NCI-H1694 treated with DMSO at 0.1 percent for 48 hours (cell line): ENCODE data around the gene STK11IP.

Experiments
- DNase-seq: peaks from one replicate; lab custom pipeline; 2025; lab: John Stamatoyannopoulos, UW

The STK11IP gene

DNA sequence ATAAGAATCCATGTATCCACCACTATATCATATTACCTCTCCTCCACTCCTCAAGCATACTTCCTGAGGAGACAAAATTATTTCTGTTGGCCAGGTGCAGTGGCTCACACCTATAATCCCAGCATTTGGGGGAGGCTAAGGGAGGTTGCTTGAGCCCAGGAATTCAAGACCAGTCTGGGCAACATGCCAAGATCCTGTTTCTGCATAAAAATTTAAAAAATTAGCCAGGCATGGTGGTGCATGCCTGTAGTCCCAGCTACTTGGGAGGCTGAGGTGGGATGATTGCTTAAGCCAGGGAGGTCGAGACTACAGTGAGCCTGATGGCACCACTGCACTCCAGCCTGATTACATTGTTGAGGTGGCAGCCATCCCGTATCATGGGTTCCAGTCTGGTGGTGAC lies 16.3 kb upstream of the STK11IP start:
- no peak for DNase-seq

DNA sequence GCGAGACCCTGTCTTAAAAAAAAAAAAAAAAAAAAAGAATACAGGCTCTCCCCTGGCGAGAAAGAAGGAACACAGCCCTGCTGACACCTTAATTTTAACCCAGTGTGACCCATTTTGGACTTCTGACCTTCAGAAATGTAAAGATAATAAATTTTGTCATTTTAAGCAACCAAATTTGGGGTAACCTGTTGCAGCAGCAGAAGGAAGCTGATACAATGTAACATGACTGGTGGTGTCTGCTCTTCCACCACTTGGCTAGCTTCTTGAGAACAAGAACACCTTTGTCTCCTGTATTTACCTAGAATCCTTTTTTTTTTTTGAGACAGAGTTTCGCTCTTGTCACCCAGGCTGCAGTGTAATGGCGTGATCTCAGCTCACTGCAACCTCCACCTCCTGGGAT lies 6.6 kb upstream of the STK11IP start:
- DNase-seq: no peak

DNA sequence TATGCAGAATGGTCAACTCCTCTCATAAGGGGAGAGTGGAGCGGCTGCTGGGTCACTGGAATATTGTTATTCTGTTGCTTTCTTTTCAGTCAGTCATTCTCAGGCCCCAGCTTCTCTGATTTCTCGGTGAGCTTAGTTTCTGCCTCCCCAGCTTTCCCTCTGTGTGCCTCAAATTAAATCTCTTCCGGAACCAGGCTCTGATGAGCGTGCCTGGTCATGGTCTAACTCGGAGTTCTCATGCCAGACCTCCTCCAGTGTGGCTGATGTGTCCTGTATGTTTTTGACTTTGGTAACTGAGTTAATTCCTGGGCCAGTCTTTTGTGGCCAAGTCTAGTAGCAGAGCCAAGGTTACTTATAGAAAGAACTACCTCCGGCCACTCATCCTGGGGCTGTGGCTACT lies 4.9 kb upstream of the STK11IP start:
- no peak for DNase-seq

DNA sequence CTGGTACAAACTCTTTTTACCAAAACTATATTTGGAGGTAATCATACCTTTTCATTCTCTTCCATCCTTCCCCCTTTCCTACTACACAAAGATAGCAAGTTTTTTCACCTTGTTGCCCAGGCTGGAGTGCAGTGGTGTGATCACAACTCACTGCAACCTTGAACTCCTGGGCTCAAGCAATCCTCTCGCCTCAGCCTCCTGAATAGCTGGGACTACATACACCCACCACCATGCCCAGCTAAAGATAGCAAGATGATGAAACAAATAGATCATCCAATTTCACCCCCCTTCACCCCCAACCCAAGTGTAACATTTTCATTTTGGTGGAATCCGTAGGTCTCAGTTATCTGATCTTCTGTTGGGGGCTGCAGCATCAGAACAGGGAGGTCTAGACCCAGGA lies 4.5 kb upstream of the STK11IP start:
- DNase-seq: no peak

DNA sequence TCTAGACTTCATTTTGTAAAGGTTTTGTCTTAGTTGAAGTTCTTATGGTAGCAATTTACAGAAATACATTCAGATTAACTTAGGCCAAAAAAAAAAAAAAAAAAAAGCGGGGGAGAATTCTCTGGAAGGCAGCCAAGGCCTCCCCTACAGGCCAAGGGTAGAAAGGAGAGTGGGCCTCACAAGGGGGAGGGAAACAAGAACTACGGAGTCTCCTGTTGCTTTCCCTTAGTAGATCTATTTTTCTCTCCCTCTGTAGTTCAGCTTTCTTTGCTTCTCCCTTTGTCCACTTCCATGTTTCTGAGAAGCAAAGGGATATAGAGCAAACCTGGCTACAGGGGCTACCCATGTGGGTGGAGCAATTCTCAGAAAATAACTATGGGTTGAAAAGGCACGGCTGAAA lies 2.4 kb upstream of the STK11IP start:
- DNase-seq: no peak

DNA sequence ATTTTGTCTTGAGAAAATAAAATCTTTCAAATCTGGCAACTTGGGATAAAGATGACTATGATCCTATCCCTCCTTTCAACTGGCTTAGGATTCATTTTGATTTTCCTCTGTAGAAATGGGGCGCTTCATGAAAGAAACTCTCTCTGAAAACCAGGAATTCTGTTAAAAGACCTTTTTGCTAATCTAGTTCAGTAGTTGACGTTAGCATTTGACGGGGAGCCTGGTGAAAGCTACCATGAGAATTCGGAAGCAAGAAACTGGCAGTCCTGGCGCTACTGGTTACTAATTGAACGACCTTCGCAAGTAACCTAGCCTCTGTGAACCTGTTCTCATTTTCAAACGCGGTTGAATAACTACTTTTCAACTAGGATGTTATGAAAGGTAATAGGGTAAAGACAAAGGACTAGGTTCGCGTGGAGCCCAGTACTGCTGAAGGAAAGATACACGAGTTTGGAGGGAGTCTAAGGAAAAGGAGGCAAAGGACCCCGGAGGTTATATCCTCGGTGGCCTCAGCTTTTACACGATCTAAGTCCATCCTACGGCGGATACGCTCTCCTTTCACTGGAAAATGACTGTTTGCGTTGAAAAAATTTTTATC lies 604 bp upstream of the STK11IP start:
- DNase-seq: peak; percentile 33

DNA sequence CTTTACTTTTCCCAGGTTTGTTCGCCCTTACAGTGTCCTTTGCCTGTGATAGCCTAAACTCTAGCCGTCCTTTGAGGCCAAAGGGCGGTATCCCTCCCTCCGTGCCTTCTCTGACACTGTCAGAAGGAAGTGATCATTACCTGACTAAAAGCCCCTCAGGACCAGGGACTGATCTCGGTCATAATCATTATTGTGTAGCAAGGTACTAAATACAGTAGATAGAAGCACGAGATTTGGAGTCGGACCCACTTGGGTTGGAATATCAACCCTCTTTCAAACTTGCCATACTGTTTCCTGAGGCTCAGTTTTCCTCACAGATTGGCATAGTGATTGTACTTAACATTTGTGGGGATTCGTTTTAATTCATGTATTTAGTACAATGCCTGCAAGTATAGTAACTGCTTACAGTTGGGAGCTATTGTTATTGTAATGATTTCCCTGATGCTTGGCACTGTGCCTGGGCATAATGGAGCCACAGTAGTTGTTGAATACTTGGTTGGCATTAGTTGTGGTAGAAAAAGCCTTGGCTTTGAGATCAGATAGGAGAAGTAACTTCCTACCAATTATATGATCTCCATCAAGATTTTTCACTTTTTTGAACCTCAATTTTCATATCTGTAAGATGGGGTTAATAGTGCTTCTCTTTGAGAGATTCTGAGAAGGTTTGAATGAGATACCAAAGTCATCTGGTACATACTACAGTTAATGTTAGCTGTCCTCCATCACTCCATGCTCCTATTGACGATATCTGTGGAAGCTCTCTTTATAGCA lies 836 bp downstream of the STK11IP start:
- DNase-seq: no peak

DNA sequence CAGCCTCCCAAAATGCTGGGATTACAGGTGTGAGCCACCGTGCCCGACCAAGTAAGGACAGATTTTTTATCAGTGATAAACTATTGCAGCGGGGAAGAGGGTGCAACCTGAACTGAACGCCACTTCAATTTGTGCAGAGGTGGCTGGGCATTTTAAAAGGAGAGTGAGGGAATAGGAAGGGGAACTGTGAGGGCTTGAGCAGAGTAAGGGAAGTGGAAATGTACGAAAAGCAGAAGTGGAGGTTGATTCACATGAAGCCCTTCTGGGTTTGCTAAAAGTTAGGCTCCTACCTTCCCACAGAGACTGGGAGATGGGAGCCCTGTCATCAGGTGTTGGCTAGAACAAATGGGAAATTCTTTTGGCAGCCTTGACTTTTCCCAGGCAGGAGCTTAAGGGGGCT lies 6.1 kb downstream of the STK11IP start:
- DNase-seq: no peak

DNA sequence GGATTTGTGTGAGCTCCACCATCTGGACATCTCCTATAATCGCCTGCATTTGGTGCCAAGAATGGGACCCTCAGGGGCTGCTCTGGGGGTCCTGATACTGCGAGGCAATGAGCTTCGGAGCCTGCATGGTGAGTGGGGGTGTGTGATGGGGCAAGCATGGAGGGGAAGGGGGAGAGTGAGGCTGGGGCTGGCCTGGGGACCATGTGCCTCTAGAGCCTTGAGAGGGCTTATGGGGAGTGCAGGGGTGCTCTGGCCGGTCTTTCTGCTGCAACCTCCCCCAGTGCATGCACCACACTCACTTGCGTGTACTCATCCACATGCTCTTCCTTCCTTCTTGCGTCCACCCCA lies 7.9 kb downstream of the STK11IP start:
- DNase-seq: no peak

DNA sequence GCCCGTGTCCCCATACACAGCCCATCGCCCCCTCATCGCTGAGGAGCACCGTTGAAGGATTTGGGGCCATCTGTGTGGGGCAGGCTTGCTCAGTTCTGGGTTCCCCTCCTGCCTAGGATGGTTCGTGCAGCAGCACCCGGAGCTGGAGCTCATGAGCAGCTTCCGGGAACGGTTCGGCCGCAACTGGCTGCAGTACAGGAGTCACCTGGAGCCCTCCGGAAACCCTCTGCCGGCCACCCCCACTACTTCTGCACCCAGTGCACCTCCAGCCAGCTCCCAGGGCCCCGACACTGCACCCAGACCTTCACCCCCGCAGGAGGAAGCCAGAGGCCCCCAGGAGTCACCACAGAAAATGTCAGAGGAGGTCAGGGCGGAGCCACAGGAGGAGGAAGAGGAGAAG lies 10.3 kb downstream of the STK11IP start:
- no peak for DNase-seq

DNA sequence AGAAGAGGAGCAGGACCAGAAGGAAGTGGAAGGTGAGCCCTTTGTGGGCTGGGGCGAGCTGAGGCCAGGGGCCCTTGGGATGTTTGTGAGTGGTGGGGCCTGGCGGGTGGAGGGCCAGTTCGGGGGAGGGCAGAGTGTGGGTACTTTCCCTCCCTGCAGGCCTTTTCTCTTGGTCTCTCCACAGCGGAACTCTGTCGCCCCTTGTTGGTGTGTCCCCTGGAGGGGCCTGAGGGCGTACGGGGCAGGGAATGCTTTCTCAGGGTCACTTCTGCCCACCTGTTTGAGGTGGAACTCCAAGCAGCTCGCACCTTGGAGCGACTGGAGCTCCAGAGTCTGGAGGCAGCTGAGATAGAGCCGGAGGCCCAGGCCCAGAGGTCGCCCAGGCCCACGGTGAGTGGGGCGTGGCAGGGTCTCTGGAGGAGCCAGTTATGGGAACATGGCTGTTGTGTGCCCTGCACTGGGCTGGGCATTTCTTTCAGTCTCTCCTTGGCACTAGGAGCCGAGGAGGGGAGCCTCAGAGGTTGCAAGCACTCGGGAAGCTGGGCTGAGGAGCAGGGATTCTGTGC lies 10.8 kb downstream of the STK11IP start:
- no peak for DNase-seq

DNA sequence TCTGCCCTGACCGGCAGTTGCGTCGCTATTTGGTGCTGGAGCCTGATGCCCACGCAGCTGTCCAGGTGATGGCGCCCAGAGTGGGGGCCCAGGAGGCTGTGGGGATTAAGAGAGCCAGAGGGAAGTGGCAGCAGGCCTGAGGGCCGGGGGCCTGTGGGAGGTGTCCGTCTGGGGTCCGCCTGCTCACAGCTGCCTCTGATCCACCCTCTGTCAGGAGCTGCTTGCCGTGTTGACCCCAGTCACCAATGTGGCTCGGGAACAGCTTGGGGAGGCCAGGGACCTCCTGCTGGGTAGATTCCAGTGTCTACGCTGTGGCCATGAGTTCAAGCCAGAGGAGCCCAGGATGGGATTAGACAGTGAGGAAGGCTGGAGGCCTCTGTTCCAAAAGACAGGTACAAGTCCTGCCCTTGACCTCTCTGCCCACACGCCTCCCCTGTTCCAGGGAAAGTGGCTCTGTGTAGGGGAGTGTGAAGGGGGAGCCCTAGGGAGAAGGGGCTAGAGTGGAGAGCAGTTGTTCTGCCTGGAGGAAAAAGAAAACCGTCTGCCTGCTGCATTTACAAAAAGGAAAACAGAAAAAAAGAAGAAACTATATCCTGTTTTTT lies 11.6 kb downstream of the STK11IP start:
- no peak for DNase-seq

DNA sequence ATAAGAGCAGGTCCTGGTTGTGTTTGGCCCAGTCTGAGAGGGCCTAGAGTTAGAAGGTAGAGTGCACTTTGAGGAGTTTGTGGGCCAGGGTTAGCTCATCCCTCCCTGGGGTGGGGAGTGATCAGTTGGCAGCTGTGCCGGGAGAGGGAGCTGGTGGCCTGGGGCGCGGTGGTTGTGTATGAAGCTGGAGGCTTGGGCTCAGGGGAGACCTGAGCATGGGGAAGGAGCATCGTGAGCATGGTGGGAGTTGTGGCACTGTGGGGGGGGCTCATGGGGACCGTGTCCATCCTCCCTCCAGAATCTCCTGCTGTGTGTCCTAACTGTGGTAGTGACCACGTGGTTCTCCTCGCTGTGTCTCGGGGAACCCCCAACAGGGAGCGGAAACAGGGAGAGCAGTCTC lies 13.6 kb downstream of the STK11IP start:
- no peak for DNase-seq

DNA sequence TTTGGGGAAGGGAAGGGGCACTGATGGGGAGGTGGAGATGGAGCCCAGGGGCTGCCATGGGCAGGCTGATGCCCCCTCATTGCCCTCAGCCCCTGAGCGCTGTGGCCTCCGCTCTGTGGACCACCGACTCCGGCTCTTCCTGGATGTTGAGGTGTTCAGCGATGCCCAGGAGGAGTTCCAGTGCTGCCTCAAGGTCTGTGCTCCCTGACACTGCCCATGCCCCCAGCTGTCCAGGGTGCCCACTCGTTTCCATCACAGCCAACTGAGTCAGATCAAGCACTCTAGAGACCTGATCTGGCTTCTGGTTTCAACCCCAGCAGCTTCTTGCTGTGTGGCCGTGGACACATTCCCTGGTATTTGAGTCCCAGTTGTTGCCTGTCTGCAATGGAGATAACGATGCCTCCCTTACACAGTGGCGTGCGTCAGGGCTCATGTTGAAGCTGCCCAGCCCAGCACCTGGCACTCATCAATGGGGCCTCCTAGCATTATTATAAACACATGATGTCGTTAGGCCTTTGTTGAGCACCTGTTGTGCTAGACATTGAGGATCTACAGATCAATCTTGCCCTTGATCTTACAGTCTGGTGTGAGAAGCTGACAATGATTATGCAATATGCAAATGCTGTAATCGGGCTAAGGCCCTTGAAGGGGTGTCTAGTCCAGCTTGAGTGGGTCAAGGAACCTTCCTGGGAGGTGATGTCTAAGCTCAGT lies 14.4 kb downstream of the STK11IP start:
- no peak for DNase-seq

DNA sequence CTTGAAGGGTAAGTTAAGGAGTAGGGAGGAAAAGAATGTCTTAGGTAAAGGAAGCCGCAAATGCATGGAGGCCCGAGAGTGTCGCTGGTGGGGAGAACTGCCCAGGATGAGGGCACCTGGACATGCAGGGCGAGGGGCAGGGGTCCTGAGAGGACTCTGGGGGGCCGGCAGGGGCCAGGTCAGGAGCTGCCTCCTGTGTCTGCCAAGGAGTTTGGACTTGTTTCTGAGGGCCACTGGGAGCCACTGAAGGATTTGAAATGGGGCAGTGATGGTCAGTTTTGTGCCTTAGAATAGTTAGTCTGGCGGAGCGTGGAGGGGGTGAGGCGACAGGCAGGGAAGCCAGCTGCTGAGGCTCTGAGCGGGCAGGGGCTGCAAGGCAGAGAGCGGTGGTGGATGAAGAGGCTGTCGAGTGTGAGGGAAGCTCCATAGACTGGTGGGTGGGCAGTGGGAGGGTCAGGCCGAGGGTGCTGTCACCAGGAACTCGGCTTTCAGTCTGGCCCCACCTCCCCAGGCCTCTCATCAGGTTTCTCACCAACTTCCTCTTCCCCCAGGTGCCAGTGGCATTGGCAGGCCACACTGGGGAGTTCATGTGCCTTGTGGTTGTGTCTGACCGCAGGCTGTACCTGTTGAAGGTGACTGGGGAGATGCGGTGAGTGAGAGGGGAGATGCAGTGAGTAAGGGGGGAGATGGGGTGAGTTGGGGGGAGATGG lies 15.1 kb downstream of the STK11IP start:
- no peak for DNase-seq

DNA sequence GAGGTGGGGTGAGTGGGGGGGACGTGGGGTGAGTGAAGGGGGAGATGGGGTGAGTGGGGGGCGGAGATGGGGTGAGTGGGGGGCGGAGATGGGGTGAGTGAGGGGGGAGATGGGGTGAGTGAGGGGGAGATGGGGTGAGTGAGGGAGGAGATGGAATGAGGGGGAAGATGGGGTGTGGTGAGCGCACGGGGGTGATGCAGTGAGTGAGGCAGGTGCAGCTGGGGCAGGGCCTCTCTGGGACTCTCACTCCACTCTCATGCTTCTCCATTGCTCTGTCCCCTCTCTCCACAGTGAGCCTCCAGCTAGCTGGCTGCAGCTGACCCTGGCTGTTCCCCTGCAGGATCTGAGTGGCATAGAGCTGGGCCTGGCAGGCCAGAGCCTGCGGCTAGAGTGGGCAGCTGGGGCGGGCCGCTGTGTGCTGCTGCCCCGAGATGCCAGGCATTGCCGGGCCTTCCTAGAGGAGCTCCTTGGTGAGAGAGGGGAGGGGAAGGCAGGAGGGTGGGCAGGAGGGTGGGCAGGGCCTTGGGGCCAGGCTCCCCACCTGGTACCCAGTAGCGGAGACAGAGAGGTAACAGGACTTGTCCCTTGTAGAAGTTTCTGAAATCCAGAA lies 15.9 kb downstream of the STK11IP start:
- no peak for DNase-seq

DNA sequence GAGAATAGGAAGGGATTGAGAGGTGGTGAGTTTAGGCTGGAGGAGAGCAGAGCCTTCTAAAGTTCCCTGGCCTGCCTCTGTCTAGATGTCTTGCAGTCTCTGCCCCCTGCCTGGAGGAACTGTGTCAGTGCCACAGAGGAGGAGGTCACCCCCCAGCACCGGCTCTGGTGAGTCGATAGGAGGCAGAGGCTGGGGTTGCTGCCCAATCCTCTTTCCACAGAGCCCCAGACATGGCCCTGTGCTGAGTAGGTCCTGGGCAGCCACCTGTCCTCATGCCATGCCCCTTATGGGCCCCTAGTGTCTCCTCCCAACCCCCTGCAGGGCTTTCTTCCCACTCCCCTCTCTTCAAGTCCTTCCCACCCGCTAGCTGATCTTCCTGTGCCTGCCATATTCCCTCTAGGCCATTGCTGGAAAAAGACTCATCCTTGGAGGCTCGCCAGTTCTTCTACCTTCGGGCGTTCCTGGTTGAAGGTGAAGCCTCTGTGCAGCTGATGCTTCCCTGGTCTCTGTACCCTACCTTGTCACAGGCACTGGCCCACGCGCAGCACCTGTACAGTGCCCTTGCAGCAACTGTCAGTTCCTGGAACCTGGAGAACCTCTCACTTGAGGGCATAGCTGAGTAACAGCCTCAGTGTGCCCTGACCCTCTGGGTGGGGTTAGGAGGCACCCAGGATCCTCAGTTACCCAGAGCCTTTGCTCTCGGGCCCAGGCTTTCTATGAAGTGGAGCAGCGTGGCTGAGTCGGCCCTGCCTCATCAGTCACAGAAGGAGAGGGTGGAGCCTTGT lies 16.6 kb downstream of the STK11IP start:
- no peak for DNase-seq

DNA sequence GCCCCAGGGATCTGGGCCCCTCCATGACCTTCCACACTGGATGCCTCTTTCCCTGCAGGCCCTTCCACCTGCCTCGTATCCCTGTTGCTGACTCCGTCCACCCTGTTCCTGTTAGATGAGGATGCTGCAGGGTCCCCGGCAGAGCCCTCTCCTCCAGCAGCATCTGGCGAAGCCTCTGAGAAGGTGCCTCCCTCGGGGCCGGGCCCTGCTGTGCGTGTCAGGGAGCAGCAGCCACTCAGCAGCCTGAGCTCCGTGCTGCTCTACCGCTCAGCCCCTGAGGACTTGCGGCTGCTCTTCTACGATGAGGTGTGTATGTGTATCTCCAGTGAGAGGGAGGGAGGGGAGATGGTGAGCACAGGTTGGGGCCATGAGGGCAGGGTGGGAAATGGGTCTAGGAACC lies 17.4 kb downstream of the STK11IP start:
- DNase-seq: no peak

DNA sequence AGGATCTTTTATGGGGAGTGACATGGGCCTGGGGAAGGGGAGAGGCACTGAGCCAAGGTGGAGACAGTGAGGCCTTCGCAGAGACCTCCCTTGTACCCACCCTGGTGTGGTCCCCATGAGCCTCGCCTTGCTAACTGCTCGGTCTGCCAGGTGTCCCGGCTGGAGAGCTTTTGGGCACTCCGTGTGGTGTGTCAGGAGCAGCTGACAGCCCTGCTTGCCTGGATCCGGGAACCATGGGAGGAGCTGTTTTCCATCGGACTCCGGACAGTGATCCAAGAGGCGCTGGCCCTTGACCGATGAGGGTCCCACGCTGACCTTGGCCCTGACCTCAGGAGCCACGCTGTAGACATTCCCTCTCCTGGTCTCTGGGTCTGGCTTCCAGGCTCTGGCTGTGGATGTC lies 18.2 kb downstream of the STK11IP start:
- DNase-seq: no peak

DNA sequence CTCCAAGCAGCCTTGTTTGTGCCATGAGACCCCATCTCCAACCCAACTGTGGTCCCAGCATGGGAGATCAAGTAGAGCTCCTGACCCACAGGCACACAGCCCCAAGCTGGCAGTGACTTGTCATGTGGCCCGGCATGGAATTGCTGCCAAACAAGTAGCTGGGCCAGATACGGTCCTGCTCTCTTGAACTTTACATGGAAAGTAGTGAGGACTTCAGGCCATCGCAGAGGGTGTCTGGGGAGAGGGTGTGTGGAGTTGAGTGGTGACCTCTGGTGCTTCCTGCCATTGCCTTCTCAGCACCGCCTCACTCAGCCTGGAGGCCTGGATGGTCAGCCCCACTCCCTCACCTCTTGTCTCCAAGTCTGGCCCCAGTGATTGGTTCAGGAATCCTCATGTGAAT lies 18.9 kb downstream of the STK11IP start:
- DNase-seq: no peak

DNA sequence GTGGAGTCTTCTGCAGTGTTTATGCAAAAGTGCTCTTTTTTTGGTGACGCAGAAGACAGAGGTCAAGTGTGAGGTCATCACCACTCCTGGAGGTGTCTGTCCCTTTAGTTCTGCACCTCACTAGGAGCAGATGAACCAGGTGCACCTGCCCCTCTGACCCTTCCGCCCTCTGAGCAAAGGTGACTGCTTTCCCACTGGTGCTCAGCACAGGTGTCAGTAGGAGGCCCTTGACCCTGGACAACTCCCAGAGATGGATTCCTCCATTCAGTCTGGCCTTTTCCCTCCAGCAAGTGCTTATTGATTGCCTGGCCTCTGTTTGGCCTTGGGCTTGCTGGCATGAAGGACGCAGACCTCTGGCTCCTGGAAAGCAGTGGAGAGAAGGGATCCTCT lies 21.1 kb downstream of the STK11IP start:
- no peak for DNase-seq
